Measurements from ENCODE around the gene CUL1.

CUL1 gene

DNA sequence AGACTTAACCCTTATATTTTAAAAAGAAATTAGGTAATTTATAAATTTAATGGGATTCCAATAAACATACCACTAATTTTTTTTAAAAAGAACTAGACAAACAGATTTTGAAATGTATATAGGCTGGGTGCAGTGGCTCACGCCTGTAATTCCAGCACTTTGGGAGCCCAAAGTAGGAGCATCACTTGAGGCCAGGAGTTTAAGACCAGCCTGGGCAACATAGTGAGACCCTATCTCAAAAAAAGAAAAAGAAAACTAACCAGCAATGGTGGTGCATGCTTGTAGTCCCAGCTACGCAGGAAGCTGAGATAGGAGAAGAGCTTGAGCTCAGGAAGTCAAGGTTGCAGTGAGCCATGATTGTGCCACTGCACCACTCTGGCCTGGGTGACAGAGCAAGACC lies 122.7 kb downstream of the CUL1 start:
- in situ Hi-C loops (cut with MboI; ENCODE audit: low sequenced_read_pairs, unreplicated experiment) = no loop called here
- no peak for DNase-seq (ENCODE audit: low spot score)
- TF ChIP-seq, protein P1, sequence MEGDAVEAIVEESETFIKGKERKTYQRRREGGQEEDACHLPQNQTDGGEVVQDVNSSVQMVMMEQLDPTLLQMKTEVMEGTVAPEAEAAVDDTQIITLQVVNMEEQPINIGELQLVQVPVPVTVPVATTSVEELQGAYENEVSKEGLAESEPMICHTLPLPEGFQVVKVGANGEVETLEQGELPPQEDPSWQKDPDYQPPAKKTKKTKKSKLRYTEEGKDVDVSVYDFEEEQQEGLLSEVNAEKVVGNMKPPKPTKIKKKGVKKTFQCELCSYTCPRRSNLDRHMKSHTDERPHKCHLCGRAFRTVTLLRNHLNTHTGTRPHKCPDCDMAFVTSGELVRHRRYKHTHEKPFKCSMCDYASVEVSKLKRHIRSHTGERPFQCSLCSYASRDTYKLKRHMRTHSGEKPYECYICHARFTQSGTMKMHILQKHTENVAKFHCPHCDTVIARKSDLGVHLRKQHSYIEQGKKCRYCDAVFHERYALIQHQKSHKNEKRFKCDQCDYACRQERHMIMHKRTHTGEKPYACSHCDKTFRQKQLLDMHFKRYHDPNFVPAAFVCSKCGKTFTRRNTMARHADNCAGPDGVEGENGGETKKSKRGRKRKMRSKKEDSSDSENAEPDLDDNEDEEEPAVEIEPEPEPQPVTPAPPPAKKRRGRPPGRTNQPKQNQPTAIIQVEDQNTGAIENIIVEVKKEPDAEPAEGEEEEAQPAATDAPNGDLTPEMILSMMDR (IDR thresholded peaks at IDR 0.05; ENCODE audit: borderline replicate concordance, control extremely low read depth, extremely low read depth, insufficient read depth, missing control alignments) = no peak

DNA sequence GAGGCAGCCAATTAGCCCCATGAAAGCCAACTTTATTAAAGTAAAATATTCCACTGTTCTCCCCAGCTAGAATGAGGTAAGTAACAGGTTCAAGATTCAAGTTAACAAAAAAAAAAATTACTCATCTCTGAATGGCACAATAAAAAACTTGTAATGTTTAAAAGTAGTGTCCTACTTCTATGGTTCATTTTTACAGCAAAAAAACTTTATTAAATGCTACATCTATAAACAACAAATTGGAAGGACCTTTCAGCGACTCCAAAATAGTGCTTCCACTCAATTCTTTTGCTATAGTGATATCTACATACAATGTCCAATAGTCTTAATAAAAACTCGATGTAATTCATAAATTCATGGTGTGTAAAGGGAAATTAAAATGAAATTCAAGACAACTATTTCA lies 126.2 kb downstream of the CUL1 start:
- in situ Hi-C loops (cut with MboI; ENCODE audit: low sequenced_read_pairs, unreplicated experiment) = no loop called here
- DNase-seq (ENCODE audit: low spot score) = no peak

DNA sequence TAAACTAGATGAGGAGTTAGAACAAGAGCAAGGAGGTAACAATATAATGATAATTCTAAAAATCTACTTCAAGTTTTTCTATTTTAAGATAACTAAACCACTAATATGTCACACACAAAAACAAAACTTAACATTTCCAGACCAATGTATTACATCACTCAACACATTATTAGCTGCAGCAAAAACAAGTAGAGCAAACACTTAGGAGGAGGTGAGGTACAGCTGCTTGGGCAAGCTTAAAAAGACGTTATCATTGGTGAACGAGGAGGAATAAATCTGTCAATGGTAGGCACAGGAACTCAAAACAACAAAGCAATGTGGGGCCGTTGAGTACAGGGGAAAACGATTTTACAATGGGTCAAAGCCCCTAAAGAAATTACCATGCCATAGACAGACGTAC lies 126.6 kb downstream of the CUL1 start:
- TF ChIP-seq, protein P1 (IDR thresholded peaks at IDR 0.05; ENCODE audit: borderline replicate concordance, control extremely low read depth, extremely low read depth, insufficient read depth, missing control alignments) = no peak
- no peak for DNase-seq (ENCODE audit: low spot score)
- in situ Hi-C loops (cut with MboI; ENCODE audit: low sequenced_read_pairs, unreplicated experiment) = no loop called here

More for the DNA sequence above, 126.2 kb downstream of the CUL1 start:
- TF ChIP-seq, protein P1 (IDR thresholded peaks at IDR 0.05; ENCODE audit: borderline replicate concordance, control extremely low read depth, extremely low read depth, insufficient read depth, missing control alignments) = no peak

DNA sequence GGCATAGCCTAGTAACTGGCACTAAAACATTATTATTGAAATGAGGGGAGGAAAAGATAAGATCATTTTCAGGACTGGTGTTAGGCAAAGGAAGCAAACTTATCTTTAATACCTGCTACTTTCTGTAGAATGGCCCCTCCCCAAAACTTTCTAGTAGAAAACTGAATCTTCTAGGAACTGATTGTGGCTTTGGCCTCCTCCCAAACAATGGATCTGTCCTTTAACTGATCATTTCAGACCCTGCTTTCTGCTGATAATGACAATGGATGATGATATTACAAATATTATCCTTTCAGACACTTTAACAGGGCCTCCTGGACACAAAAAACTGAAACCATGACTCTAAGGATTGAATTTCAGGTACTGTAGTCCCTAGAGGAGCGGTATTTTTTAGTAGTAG lies 130.3 kb downstream of the CUL1 start:
- TF ChIP-seq, protein P1 (IDR thresholded peaks at IDR 0.05; ENCODE audit: borderline replicate concordance, control extremely low read depth, extremely low read depth, insufficient read depth, missing control alignments) = no peak
- no peak for DNase-seq (ENCODE audit: low spot score)
- in situ Hi-C loops (cut with MboI; ENCODE audit: low sequenced_read_pairs, unreplicated experiment) = no loop called here

DNA sequence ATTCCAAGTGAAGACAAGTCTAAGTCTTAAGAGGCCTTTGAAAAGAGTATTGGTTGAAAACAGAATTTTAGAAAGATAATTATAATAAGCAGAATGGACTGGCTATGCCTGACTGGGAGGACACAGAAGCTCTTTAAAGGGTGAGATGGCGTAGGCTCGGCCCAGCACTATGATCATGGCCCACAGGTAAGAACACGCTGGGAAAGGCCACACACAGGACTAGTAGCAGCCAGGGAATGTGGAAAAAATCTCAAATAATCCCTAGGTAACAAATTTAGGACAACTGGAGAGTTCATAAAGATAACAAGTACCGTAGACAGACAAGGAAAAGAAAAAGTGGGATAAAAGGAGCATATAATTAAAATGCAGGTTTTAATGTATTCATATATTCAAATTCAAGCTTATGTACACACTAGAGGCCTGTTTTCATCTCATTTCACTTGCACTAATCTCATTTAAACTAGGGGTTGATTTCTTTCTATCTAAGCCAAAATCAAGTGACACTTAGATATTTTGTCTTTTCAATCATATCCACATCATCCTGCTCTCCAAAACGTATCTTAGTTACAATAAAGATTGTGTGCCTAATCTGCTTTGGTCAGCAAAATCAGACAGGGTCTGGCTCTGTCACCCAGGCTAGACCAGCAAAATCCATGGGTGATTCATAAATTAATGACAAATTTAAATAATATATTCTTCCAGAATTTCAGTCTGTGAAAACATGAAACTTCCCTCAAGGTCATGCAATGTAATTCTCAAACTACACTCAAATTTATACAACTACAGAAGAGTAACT lies 132.4 kb downstream of the CUL1 start:
- in situ Hi-C loops (cut with MboI; ENCODE audit: low sequenced_read_pairs, unreplicated experiment) = no loop called here
- no peak for DNase-seq (ENCODE audit: low spot score)
- TF ChIP-seq, protein P1 (IDR thresholded peaks at IDR 0.05; ENCODE audit: borderline replicate concordance, control extremely low read depth, extremely low read depth, insufficient read depth, missing control alignments) = no peak

DNA sequence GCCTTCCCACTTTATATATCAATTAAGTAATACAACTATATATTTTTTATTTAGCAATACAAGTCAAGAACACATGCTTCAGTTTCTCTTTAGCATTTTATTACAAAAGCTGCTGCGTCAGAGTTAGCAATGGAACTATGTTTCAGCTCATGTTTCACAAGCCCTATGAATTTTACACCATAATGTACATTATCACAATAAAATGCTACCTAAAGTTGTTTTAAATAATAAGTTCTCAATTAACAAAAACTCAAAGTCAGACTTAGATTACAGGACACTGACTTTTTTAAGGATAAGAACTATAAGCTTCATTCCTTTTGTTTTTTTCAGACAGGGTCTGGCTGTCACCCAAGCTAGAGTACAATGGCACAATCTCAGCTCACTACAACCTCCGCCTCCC lies 133.1 kb downstream of the CUL1 start:
- DNase-seq (ENCODE audit: low spot score) = no peak
- in situ Hi-C loops (cut with MboI; ENCODE audit: low sequenced_read_pairs, unreplicated experiment) = no loop called here
- TF ChIP-seq, protein P1 (IDR thresholded peaks at IDR 0.05; ENCODE audit: borderline replicate concordance, control extremely low read depth, extremely low read depth, insufficient read depth, missing control alignments) = no peak

Measured in GM13976 (cell line).